Panc1 (cell line): ENCODE results near the gene RNASET2.

ENCODE experiments used
- POLR2AphosphoS5 ChIP-seq: IDR thresholded peaks from 2 replicates; pipeline ENCODE4 v1.6.1; 2012; ENCODE audit warnings: mild to moderate bottlenecking, low read depth, low read length, moderate library complexity
- SIN3A ChIP-seq: IDR thresholded peaks from 2 replicates; pipeline ENCODE4 v1.6.1; 2012; ENCODE audit warnings: low read depth, mild to moderate bottlenecking, low read length, moderate library complexity, borderline replicate concordance; ENCODE audit not compliant: insufficient read depth
- TCF7L2 ChIP-seq: IDR thresholded peaks from 2 replicates; pipeline ENCODE4 v1.6.1; 2011; ENCODE audit warnings: mild to moderate bottlenecking, low read depth, low read length, inconsistent platforms
- TF ChIP-seq, protein P1 (sequence below): fragments of 450-650 bp; IDR thresholded peaks from 2 replicates; pipeline ENCODE4 v1.5.1; 2017; ENCODE audit warnings: mild to moderate bottlenecking
- TF ChIP-seq, protein P2 (sequence below), 2 experiments: IDR thresholded peaks; 2 replicates each; pipeline ENCODE4 v1.6.1; 2011 to 2012; ENCODE audit warnings: low read depth in 2 of 2, control low read depth in 1 of 2, low read length in 1 of 2, mild to moderate bottlenecking in 1 of 2, moderate library complexity in 1 of 2; ENCODE audit not compliant: insufficient read depth in 1 of 2

GRCh38 chr6:166905505-166906134 lies 50.7 kb downstream of the RNASET2 start:
- TF ChIP-seq POLR2AphosphoS5 (no peak), SIN3A (no peak), TCF7L2 (no peak)
- TF ChIP-seq, protein P1, sequence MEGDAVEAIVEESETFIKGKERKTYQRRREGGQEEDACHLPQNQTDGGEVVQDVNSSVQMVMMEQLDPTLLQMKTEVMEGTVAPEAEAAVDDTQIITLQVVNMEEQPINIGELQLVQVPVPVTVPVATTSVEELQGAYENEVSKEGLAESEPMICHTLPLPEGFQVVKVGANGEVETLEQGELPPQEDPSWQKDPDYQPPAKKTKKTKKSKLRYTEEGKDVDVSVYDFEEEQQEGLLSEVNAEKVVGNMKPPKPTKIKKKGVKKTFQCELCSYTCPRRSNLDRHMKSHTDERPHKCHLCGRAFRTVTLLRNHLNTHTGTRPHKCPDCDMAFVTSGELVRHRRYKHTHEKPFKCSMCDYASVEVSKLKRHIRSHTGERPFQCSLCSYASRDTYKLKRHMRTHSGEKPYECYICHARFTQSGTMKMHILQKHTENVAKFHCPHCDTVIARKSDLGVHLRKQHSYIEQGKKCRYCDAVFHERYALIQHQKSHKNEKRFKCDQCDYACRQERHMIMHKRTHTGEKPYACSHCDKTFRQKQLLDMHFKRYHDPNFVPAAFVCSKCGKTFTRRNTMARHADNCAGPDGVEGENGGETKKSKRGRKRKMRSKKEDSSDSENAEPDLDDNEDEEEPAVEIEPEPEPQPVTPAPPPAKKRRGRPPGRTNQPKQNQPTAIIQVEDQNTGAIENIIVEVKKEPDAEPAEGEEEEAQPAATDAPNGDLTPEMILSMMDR, result no peak
- TF ChIP-seq, protein P2, sequence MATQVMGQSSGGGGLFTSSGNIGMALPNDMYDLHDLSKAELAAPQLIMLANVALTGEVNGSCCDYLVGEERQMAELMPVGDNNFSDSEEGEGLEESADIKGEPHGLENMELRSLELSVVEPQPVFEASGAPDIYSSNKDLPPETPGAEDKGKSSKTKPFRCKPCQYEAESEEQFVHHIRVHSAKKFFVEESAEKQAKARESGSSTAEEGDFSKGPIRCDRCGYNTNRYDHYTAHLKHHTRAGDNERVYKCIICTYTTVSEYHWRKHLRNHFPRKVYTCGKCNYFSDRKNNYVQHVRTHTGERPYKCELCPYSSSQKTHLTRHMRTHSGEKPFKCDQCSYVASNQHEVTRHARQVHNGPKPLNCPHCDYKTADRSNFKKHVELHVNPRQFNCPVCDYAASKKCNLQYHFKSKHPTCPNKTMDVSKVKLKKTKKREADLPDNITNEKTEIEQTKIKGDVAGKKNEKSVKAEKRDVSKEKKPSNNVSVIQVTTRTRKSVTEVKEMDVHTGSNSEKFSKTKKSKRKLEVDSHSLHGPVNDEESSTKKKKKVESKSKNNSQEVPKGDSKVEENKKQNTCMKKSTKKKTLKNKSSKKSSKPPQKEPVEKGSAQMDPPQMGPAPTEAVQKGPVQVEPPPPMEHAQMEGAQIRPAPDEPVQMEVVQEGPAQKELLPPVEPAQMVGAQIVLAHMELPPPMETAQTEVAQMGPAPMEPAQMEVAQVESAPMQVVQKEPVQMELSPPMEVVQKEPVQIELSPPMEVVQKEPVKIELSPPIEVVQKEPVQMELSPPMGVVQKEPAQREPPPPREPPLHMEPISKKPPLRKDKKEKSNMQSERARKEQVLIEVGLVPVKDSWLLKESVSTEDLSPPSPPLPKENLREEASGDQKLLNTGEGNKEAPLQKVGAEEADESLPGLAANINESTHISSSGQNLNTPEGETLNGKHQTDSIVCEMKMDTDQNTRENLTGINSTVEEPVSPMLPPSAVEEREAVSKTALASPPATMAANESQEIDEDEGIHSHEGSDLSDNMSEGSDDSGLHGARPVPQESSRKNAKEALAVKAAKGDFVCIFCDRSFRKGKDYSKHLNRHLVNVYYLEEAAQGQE (IDR thresholded peaks at IDR 0.05; ENCODE audit: insufficient read depth in 1 of 2, low read depth in 2 of 2, low read length in 1 of 2), result no peak
